H1 (cell line): ENCODE results near the gene SMIM28. TPM values are rescaled to one million over a fixed set of nuclear protein-coding genes. Genes with fewer than 3 reads are reported as not detected.

Experiments
- ASH2L ChIP-seq: fragments of 200-600, 300-600 bp; sonication (generic); IDR thresholded peaks from one replicate; pipeline ENCODE4 v1.7.1; 2017; ENCODE audit warnings: low read length
- BCL11A ChIP-seq, 2 experiments: IDR thresholded peaks; one replicate each; pipeline ENCODE4 v1.6.1; 2011; ENCODE audit warnings: low read depth in 2 of 2, low read length in 2 of 2, mild to moderate bottlenecking in 2 of 2
- CBX8 ChIP-seq: fragments of 300-800, 300-1000 bp; sonication (generic); IDR thresholded peaks from 2 replicates; pipeline ENCODE4 v1.7.1; 2016; ENCODE audit warnings: low read depth, low read length, borderline replicate concordance
- CREB1 ChIP-seq: IDR thresholded peaks from 2 replicates; pipeline ENCODE4 v1.6.1; 2012; ENCODE audit warnings: inconsistent platforms
- EGR1 ChIP-seq: IDR thresholded peaks from 2 replicates; pipeline ENCODE4 v1.6.1; 2011; ENCODE audit warnings: low read depth, low read length, borderline replicate concordance
- EZH2 ChIP-seq: fragments of 200-600 bp; sonication (generic); IDR thresholded peaks from 2 replicates; pipeline ENCODE4 v1.7.1; 2012; ENCODE audit warnings: low read depth, mild to moderate bottlenecking, moderate library complexity, low read length, inconsistent platforms; ENCODE audit not compliant: severe bottlenecking
- GABPA ChIP-seq: IDR thresholded peaks from 2 replicates; pipeline ENCODE4 v1.6.1; 2011; ENCODE audit warnings: mild to moderate bottlenecking, low read length, moderate library complexity, borderline replicate concordance; ENCODE audit not compliant: insufficient read depth
- HDAC2 ChIP-seq, 2 experiments: fragments of 300-600 bp in 1 of 2; sonication (generic) in 1 of 2; IDR thresholded peaks; 2 replicates each; pipeline ENCODE4 v1.6.1; 2011 to 2012; ENCODE audit warnings: low read depth in 2 of 2, low read length in 2 of 2, mild to moderate bottlenecking in 2 of 2, moderate library complexity in 2 of 2, borderline replicate concordance in 1 of 2, inconsistent platforms in 1 of 2
- JUN ChIP-seq: IDR thresholded peaks from 2 replicates; pipeline ENCODE4 v1.6.1; 2011; ENCODE audit warnings: low read depth, mild to moderate bottlenecking, improper control_type of control experiment, low read length
- KDM4A ChIP-seq: IDR thresholded peaks from one replicate; pipeline ENCODE4 v1.7.1; 2012; ENCODE audit warnings: low read depth, mild to moderate bottlenecking, moderate library complexity, low read length, inconsistent platforms; ENCODE audit not compliant: severe bottlenecking
- PHF8 ChIP-seq: fragments of 200-600 bp; sonication (generic); conservative IDR thresholded peaks from 2 replicates; pipeline ENCODE4 v1.7.1; 2012; ENCODE audit warnings: low read depth, mild to moderate bottlenecking, inconsistent platforms, low read length, moderate library complexity
- POLR2A ChIP-seq, 2 experiments: IDR thresholded peaks; 1 replicate in 1 of 2; 2 replicates in 1 of 2; pipeline ENCODE4 v1.6.1; 2011; ENCODE audit warnings: low read depth in 2 of 2, low read length in 2 of 2, mild to moderate bottlenecking in 2 of 2; ENCODE audit errors: control extremely low read depth in 1 of 2
- RBBP5 ChIP-seq: IDR thresholded peaks from 2 replicates; pipeline ENCODE4 v1.7.1; 2012; ENCODE audit warnings: low read depth, mild to moderate bottlenecking, inconsistent platforms, low read length, moderate library complexity, borderline replicate concordance
- RXRA ChIP-seq: IDR thresholded peaks from 2 replicates; pipeline ENCODE4 v1.6.1; 2011; ENCODE audit warnings: low read depth, mild to moderate bottlenecking, low read length, moderate library complexity; ENCODE audit not compliant: insufficient read depth
- SIN3A ChIP-seq, 2 experiments: IDR thresholded peaks in 1 of 2; conservative IDR thresholded peaks in 1 of 2; 2 replicates each; pipeline ENCODE4 v1.6.1; 2011 to 2012; ENCODE audit warnings: low read length in 2 of 2, improper control_type of control experiment in 1 of 2, low read depth in 1 of 2, mild to moderate bottlenecking in 1 of 2
- SP1 ChIP-seq: IDR thresholded peaks from 2 replicates; pipeline ENCODE4 v1.6.1; 2011; ENCODE audit warnings: low read depth, low read length
- TBP ChIP-seq: IDR thresholded peaks from 2 replicates; pipeline ENCODE4 v1.6.1; 2011; ENCODE audit warnings: low read depth, low read length, improper control_type of control experiment
- YY1 ChIP-seq: IDR thresholded peaks from 2 replicates; pipeline ENCODE4 v1.6.1; 2011; ENCODE audit warnings: low read depth, mild to moderate bottlenecking, low read length
- polyA plus RNA-seq, 7 experiments: library from polyadenylated mRNA; depleted of rRNA in 3 of 7; stranded (reverse) in 5 of 7; unstranded in 2 of 7; fragments of >200 nt in 5 of 7; fragments of 200-250 nt in 2 of 7; gene quantifications; 1 replicate in 5 of 7; 2 replicates in 1 of 7; 4 replicates in 1 of 7; pipeline versions ENCODE4 v1.2.1 to v1.2.3, GENCODE V29; 2011 to 2013; ENCODE audit warnings: missing spikeins in 2 of 7, mixed read lengths in 2 of 7
- total RNA-seq: library from RNA; stranded (reverse); fragmentation: NEBNext Ultra II Directional; extraction: Animal tissue kit (Norgen Biotek cat#: 25700); gene quantifications from 2 replicates; pipeline ENCODE4 v1.2.1, GENCODE V29; 2021
- TF ChIP-seq, protein P1 (sequence below): IDR thresholded peaks from 2 replicates; pipeline ENCODE4 v1.6.1; 2012; ENCODE audit warnings: inconsistent platforms
- TF ChIP-seq, protein P2 (sequence below): IDR thresholded peaks from 2 replicates; pipeline ENCODE4 v1.6.1; 2012; ENCODE audit warnings: low read length, inconsistent platforms

Gene SMIM28
- total and polyA plus RNA-seq, 2 of the 8 experiments (the other 6 are each of a cell fraction or from before 2014, with no cell fraction given), result not detected

DNA sequence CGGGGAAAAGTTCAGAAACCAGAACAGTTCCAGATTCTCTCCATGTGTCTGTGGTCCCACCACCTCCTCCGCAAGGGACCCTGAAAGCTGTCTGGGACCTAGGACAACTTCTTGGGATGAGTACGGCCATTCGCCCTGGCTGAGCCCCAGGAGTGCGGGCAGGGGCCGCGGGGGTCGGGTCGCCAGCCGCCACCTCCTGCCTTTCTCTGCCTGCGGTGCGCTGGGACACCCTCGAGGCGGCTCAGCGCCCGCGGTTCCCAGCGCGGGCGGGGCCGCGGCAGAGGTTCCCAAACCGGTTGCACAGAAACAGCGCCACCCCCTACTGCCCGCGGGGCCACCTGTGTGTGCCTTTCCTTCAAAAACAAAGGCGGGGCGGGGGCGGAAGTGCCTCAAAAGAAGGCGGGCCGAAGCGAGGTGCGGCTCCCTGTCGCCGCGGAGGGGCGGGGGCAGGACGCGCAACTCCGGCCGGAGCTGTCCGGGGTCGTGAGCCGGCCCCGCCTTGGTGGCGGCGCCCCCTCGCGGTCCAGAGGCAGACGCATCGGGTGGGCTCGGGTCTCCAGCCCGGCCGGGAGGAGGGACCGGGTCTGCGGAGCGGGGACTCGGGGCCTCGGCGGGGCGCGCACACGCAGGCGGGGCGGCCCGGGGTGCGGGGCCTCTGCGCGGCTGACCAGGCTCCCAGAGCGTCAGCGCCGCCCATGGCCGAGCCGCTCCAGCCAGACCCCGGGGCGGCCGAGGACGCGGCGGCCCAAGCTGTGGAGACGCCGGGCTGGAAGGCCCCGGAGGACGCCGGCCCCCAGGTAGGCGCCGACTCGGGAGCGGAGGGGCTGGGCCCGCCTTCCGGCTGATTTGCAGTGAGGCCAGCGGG, 26.3 kb downstream of the SMIM28 start, which contains the start of gene HEBP2 (continued):
- TF ChIP-seq ASH2L (peak; percentile 69), RBBP5 (peak; percentile 76), EGR1 (peak; percentile 97), SP1 (peak; percentile 62; the same call in 1 of the 2 replicates), CREB1 (peak; percentile 51; the same call in 1 of the 2 replicates), HDAC2 (IDR thresholded peaks at IDR 0.05; ENCODE audit: borderline replicate concordance in 1 of 2, low read depth in 2 of 2, low read length in 2 of 2) (peak in 1 of 2 experiments; percentile 12; a peak in 1 of 4 replicates), SIN3A (conservative IDR thresholded peaks at IDR 0.05 in 1 of 2, IDR thresholded peaks at IDR 0.05 in 1 of 2; ENCODE audit: low read depth in 1 of 2, low read length in 2 of 2) (peak in 1 of 2 experiments; percentile 39; a peak in 2 of 4 replicates), YY1 (peak; percentile 4; the same call in 1 of the 2 replicates), TBP (peak; percentile 26; the same call in 1 of the 2 replicates), GABPA (0 out of 2 replicates have a peak, but pooled peaks have one; percentile 40), BCL11A (IDR thresholded peaks at IDR 0.05; ENCODE audit: low read depth in 2 of 2, low read length in 2 of 2) (peak in 1 of 2 experiments; percentile 2), RXRA (no peak), EZH2 (peak; percentile 46), CBX8 (no peak), JUN (no peak), PHF8 (peak; percentile 63), KDM4A (peak; percentile 76), POLR2A (IDR thresholded peaks at IDR 0.05; ENCODE audit: control extremely low read depth in 1 of 2, low read depth in 2 of 2, low read length in 2 of 2) (peak in 1 of 2 experiments; percentile 79; a peak in 2 of 3 replicates)
- TF ChIP-seq, protein P1, sequence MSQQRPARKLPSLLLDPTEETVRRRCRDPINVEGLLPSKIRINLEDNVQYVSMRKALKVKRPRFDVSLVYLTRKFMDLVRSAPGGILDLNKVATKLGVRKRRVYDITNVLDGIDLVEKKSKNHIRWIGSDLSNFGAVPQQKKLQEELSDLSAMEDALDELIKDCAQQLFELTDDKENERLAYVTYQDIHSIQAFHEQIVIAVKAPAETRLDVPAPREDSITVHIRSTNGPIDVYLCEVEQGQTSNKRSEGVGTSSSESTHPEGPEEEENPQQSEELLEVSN, result peak; percentile 42; the same call in 1 of the 2 replicates
- TF ChIP-seq, protein P2, sequence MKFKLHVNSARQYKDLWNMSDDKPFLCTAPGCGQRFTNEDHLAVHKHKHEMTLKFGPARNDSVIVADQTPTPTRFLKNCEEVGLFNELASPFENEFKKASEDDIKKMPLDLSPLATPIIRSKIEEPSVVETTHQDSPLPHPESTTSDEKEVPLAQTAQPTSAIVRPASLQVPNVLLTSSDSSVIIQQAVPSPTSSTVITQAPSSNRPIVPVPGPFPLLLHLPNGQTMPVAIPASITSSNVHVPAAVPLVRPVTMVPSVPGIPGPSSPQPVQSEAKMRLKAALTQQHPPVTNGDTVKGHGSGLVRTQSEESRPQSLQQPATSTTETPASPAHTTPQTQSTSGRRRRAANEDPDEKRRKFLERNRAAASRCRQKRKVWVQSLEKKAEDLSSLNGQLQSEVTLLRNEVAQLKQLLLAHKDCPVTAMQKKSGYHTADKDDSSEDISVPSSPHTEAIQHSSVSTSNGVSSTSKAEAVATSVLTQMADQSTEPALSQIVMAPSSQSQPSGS, result no peak
